NCI-H82 treated with DMSO at 0.1 percent for 48 hours (cell line): Measurements from ENCODE around the gene KPNA6.
"Not testable (repeated sequence)": the region's sequence is repeated elsewhere in the genome, so short reads cannot be mapped to it uniquely, and the experiment has no call there.

ENCODE experiments used
- DNase-seq: peaks from one replicate; lab custom pipeline; 2025; ENCODE audit not compliant: unreplicated experiment; lab: John Stamatoyannopoulos, UW

Gene KPNA6

GRCh38 chr1:32107742-32108661, at the start of gene KPNA6:
Gene KPNA6 (plus strand): TSS chr1:32108056. CDS start chr1:32108131, 75 bp downstream.
- peak; percentile 92 for DNase-seq

- DNase-seq: no peak
Observed at GRCh38 chr1:32060914-32061313, 46.9 kb upstream of the KPNA6 start.

GRCh38 chr1:32062867-32063230, 45.0 kb upstream of the KPNA6 start:
- no peak for DNase-seq

- peak; percentile 61 for DNase-seq
Observed at GRCh38 chr1:32063261-32063681, 44.6 kb upstream of the KPNA6 start.

GRCh38 chr1:32065613-32066488, 42.0 kb upstream of the KPNA6 start:
- DNase-seq: not testable (repeated sequence)

GRCh38 chr1:32066489-32066873, 41.4 kb upstream of the KPNA6 start:
- no peak for DNase-seq

- no peak for DNase-seq
Observed at GRCh38 chr1:32068957-32069588, 38.8 kb upstream of the KPNA6 start.

- no peak for DNase-seq
Observed at GRCh38 chr1:32071758-32072621, 35.9 kb upstream of the KPNA6 start.

GRCh38 chr1:32072622-32073298, 35.1 kb upstream of the KPNA6 start, which contains the start of gene TMEM39B:
Gene TMEM39B (plus strand): TSS chr1:32072939. CDS start chr1:32073048, 109 bp downstream.
- peak; percentile 93 for DNase-seq

- DNase-seq: peak; percentile 89
Observed at GRCh38 chr1:32073299-32074229, 34.3 kb upstream of the KPNA6 start.

- DNase-seq: no peak
Observed at GRCh38 chr1:32074841-32075240, 33.0 kb upstream of the KPNA6 start.

- no peak for DNase-seq
Observed at GRCh38 chr1:32077451-32077850, 30.4 kb upstream of the KPNA6 start.

GRCh38 chr1:32082022-32082421, 25.8 kb upstream of the KPNA6 start:
- DNase-seq: no peak

GRCh38 chr1:32086381-32086780, 21.5 kb upstream of the KPNA6 start:
- not testable (repeated sequence) for DNase-seq

GRCh38 chr1:32091176-32091575, 16.7 kb upstream of the KPNA6 start:
- no peak for DNase-seq

GRCh38 chr1:32091591-32091990, 16.3 kb upstream of the KPNA6 start:
- no peak for DNase-seq

- no peak for DNase-seq
Observed at GRCh38 chr1:32094746-32095521, 12.9 kb upstream of the KPNA6 start.

GRCh38 chr1:32099426-32099825, 8.4 kb upstream of the KPNA6 start:
- peak; percentile 96 for DNase-seq
